Uterus (tissue), 4 donors: ENCODE data around the gene INPP5A. TPM values are rescaled to one million over a fixed set of nuclear protein-coding genes. Genes with fewer than 3 reads are reported as not detected.

Source experiments
- DNase-seq, 2 donors: peaks; one replicate each; pipeline ENCODE4 v3.0.0-alpha.2; 2019 to 2020
- H3K27ac ChIP-seq, 2 donors: fragments of 200-600 bp; sonication (generic); 1 replicate in 1 of 2; 2 replicates in 1 of 2; pipeline ENCODE4 v1.5.1; 2016 to 2018
- H3K27me3 ChIP-seq, 2 donors: fragments of 200-600 bp; sonication (generic); one replicate each; pipeline ENCODE4 v1.5.1; 2018 to 2019; ENCODE audit warnings: control low read depth in 1 of 2
- H3K36me3 ChIP-seq, 2 donors: fragments of 200-600 bp; sonication (generic); one replicate each; pipeline ENCODE4 v1.5.1; 2019; ENCODE audit warnings: control low read depth in 1 of 2
- H3K4me1 ChIP-seq, 2 donors: fragments of 200-600 bp; sonication (generic); one replicate each; pipeline ENCODE4 v1.5.1; 2018 to 2019; ENCODE audit warnings: control low read depth in 1 of 2
- H3K4me3 ChIP-seq, 2 donors: fragments of 200-600 bp; sonication (generic); 1 replicate in 1 of 2; 2 replicates in 1 of 2; pipeline ENCODE4 v1.5.1; 2018 to 2019; ENCODE audit warnings: mild to moderate bottlenecking in 1 of 2
- H3K9me3 ChIP-seq, 2 donors: fragments of 200-600 bp; sonication (generic); one replicate each; pipeline ENCODE4 v1.5.1; 2019; ENCODE audit warnings: control low read depth in 1 of 2
- CTCF ChIP-seq, 4 experiments: fragments of 200-600 bp in 2 of 4; fragments of 450-650 bp in 2 of 4; sonication (generic) in 2 of 4; IDR thresholded peaks; one replicate each; pipeline ENCODE4 v1.5.1; 2016 to 2019; ENCODE audit warnings: antibody characterized with exemption in 4 of 4, mild to moderate bottlenecking in 2 of 4, moderate library complexity in 1 of 4
- POLR2A ChIP-seq, 2 donors: fragments of 450-650 bp; IDR thresholded peaks; one replicate each; pipeline ENCODE4 v1.6.1; 2016; ENCODE audit warnings: antibody characterized with exemption in 2 of 2, mild to moderate bottlenecking in 1 of 2, moderate library complexity in 1 of 2
- intact Hi-C: fragments of 100-400 bp; cut with DNase I; formaldehyde crosslinking; loops from one replicate; pipeline ENCODE4 v1.15.1; 2023; ENCODE audit warnings: low total_unique reads
- total RNA-seq, 4 donors: library from RNA; depleted of rRNA in 3 of 4; stranded (reverse); fragments of >200 nt in 3 of 4; gene quantifications; one replicate each; pipeline versions ENCODE4 v1.1.0 to v1.2.4, GENCODE V29; 2014 to 2023
- donor health status: DM: yes; HTN: yes; CAD: no.

Gene INPP5A
- total RNA-seq, 4 donors from 2014 or later, result 22.5 to 160 (median 93.2) TPM

GRCh38 chr10:132722394-132723329 lies 185.1 kb downstream of the INPP5A start:
- DNase-seq, result no peak
- no peaks in the 10 kb centered on the region for H3K9me3 ChIP-seq
- intact Hi-C loops, result no loop called here
- H3K4me1 ChIP-seq, result no peaks in the 10 kb centered on the region
- TF ChIP-seq CTCF (IDR thresholded peaks at IDR 0.05) (no peak), POLR2A (IDR thresholded peaks at IDR 0.05) (no peak)
- H3K36me3 ChIP-seq, result no peaks in the 10 kb centered on the region
- no peak overlapping the region for H3K27ac ChIP-seq
- no peaks in the 10 kb centered on the region for H3K27me3 ChIP-seq
- no peak overlapping the region for H3K4me3 ChIP-seq

GRCh38 chr10:132723330-132723970 lies 185.9 kb downstream of the INPP5A start:
- Histone ChIP-seq H3K27me3 (no peaks in the 10 kb centered on the region), H3K4me1 (no peaks in the 10 kb centered on the region), H3K4me3 (no peak overlapping the region), H3K36me3 (no peaks in the 10 kb centered on the region), H3K9me3 (no peaks in the 10 kb centered on the region), H3K27ac (no peak overlapping the region)
- no peak for TF ChIP-seq POLR2A (IDR thresholded peaks at IDR 0.05)
- intact Hi-C loops, result no loop called here
- no peak for DNase-seq

- H3K4me3 ChIP-seq, result no peak overlapping the region
- intact Hi-C loops, result no loop called here
- no peaks in the 10 kb centered on the region for H3K9me3 ChIP-seq
- H3K36me3 ChIP-seq, result no peaks in the 10 kb centered on the region
- no peaks in the 10 kb centered on the region for H3K27me3 ChIP-seq
- no peak for DNase-seq
- no peak overlapping the region for H3K27ac ChIP-seq
- TF ChIP-seq CTCF (IDR thresholded peaks at IDR 0.05) (no peak), POLR2A (IDR thresholded peaks at IDR 0.05) (no peak)
- H3K4me1 ChIP-seq, result no peaks in the 10 kb centered on the region
Measured at GRCh38 chr10:132724446-132724845, 186.9 kb downstream of the INPP5A start.

- Histone ChIP-seq H3K4me1 (no peaks in the 10 kb centered on the region), H3K4me3 (no peak overlapping the region), H3K9me3 (no peaks in the 10 kb centered on the region), H3K27ac (no peak overlapping the region), H3K36me3 (no peaks in the 10 kb centered on the region), H3K27me3 (no peaks in the 10 kb centered on the region)
- TF ChIP-seq POLR2A (IDR thresholded peaks at IDR 0.05) (no peak), CTCF (IDR thresholded peaks at IDR 0.05) (no peak)
- DNase-seq, result no peak
- intact Hi-C loops, result no loop called here
Measured at GRCh38 chr10:132725202-132725601, 187.6 kb downstream of the INPP5A start.

GRCh38 chr10:132726194-132726593 lies 188.6 kb downstream of the INPP5A start:
- H3K9me3 ChIP-seq, result no peaks in the 10 kb centered on the region
- no peaks in the 10 kb centered on the region for H3K36me3 ChIP-seq
- TF ChIP-seq POLR2A (IDR thresholded peaks at IDR 0.05) (no peak), CTCF (IDR thresholded peaks at IDR 0.05) (no peak)
- H3K4me1 ChIP-seq, result no peaks in the 10 kb centered on the region
- H3K27me3 ChIP-seq, result no peaks in the 10 kb centered on the region
- H3K4me3 ChIP-seq, result no peak overlapping the region
- intact Hi-C loops, result no loop called here
- DNase-seq, result no peak
- H3K27ac ChIP-seq, result no peak overlapping the region
